GM12878 (cell line): ENCODE data around the gene STK35. TPM values are rescaled to one million over a fixed set of nuclear protein-coding genes. Genes with fewer than 3 reads are reported as not detected.

Experiments used
- ATAC-seq: fragments of 200-7000 bp; cut with Tn5 transposase; 3 replicates; pipeline ENCODE4 v1.9.1; 2020; ENCODE audit warnings: mild to moderate bottlenecking, moderate library complexity
- BruUV-seq: library from RNA; stranded (reverse); fragments of 400-500 nt; replicated peaks from 2 replicates; lab custom pipeline; 2021; lab: Mats Ljungman, UMichigan
- CTCF ChIA-PET: fragments of 300-600 bp; sonication (Branson Sonifier 250); formaldehyde crosslinking; extraction: SDS; loops from one replicate; lab custom pipeline; 2021; ENCODE audit warnings: inconsistent platforms; lab: Yijun Ruan, JAX
- POLR2A ChIA-PET: fragments of 350-600 bp; formaldehyde crosslinking; extraction: SDS; loops from one replicate; lab custom pipeline; 2021; ENCODE audit warnings: inconsistent platforms; lab: Charles Lee
- RAD21 ChIA-PET: fragments of 300-600 bp; sonication (Branson Sonifier 250); formaldehyde crosslinking; loops from one replicate; lab custom pipeline; 2023; ENCODE audit warnings: antibody characterized with exemption; ENCODE audit not compliant: unreplicated experiment; lab: Charles Lee
- SMC1A ChIA-PET: fragments of 300-600 bp; sonication (Branson Sonifier 250); formaldehyde crosslinking; loops from one replicate; lab custom pipeline; 2023; ENCODE audit not compliant: unreplicated experiment, uncharacterized antibody; lab: Charles Lee
- DNase-seq: peaks from one replicate; pipeline ENCODE4 v3.0.0-alpha.2; 2011; ENCODE audit warnings: low read depth, low spot score
- FAIRE-seq: peaks from 3 replicates; lab custom pipeline; 2011; peaks lifted over from hg19 to GRCh38; lab: Jason Lieb, UNC
- H2AFZ ChIP-seq: 2 replicates; pipeline ENCODE4 v1.6.0; 2011; ENCODE audit warnings: low read depth, low read length, control low read depth; ENCODE audit not compliant: control insufficient read depth
- H3K27ac ChIP-seq: 2 replicates; pipeline ENCODE4 v1.5.1; 2011; ENCODE audit warnings: control low read depth; ENCODE audit not compliant: control insufficient read depth, insufficient read depth
- H3K27me3 ChIP-seq, 2 experiments: replicated peaks in 1 of 2; 2 replicates each; pipeline versions ENCODE4 v1.6.0 to v1.6.1; 2011; ENCODE audit warnings: low read length in 1 of 2; ENCODE audit not compliant: control insufficient read depth in 2 of 2, insufficient read depth in 2 of 2
- H3K36me3 ChIP-seq, 2 experiments: 2 replicates each; pipeline ENCODE4 v1.5.1; 2011; ENCODE audit warnings: low read length in 1 of 2; ENCODE audit not compliant: control insufficient read depth in 2 of 2, insufficient read depth in 2 of 2
- H3K4me1 ChIP-seq: 2 replicates; pipeline ENCODE4 v1.6.1; 2011; ENCODE audit warnings: mild to moderate bottlenecking, low read length, moderate library complexity, mixed read lengths; ENCODE audit not compliant: control insufficient read depth, insufficient read depth
- H3K4me2 ChIP-seq: 2 replicates; pipeline ENCODE4 v1.6.0; 2011; ENCODE audit warnings: control low read depth; ENCODE audit not compliant: control insufficient read depth, insufficient read depth
- H3K4me3 ChIP-seq: fragments of 200-600 bp; sonication (generic); 2 replicates; pipeline ENCODE4 v1.5.1; 2016
- H3K79me2 ChIP-seq: 2 replicates; pipeline ENCODE4 v1.6.0; 2011; ENCODE audit warnings: low read length; ENCODE audit not compliant: control insufficient read depth, insufficient read depth
- H3K9ac ChIP-seq: 2 replicates; pipeline ENCODE4 v1.8.0; 2011; ENCODE audit warnings: low read length, control low read depth, mixed read lengths; ENCODE audit not compliant: control insufficient read depth, insufficient read depth
- H3K9me3 ChIP-seq: replicated peaks from 3 replicates; pipeline ENCODE4 v1.5.1; 2011; ENCODE audit warnings: mild to moderate bottlenecking, low read length; ENCODE audit not compliant: control insufficient read depth, insufficient read depth
- H4K20me1 ChIP-seq: 2 replicates; pipeline ENCODE4 v1.6.0; 2011; ENCODE audit not compliant: control insufficient read depth, insufficient read depth
- BACH1 ChIP-seq: fragments of 450-650 bp; IDR thresholded peaks from 2 replicates; pipeline ENCODE4 v1.6.1; 2017; ENCODE audit warnings: mild to moderate bottlenecking, borderline replicate concordance
- BHLHE40 ChIP-seq, 2 experiments: fragments of 450-650 bp in 1 of 2; IDR thresholded peaks; 2 replicates each; pipeline ENCODE4 v1.6.1; 2011 to 2017; ENCODE audit warnings: low read depth in 2 of 2, borderline replicate concordance in 1 of 2, improper control_type of control experiment in 1 of 2, low read length in 1 of 2, mild to moderate bottlenecking in 1 of 2
- CHD2 ChIP-seq: IDR thresholded peaks from 2 replicates; pipeline ENCODE4 v1.6.1; 2011; ENCODE audit warnings: low read depth, low read length, improper control_type of control experiment, borderline replicate concordance
- ESRRA ChIP-seq: IDR thresholded peaks from 2 replicates; pipeline ENCODE4 v1.6.1; 2012; ENCODE audit warnings: mild to moderate bottlenecking, low read length, improper control_type of control experiment
- GABPA ChIP-seq: IDR thresholded peaks from 2 replicates; pipeline ENCODE4 v1.6.1; 2014; ENCODE audit warnings: antibody characterized with exemption, low read depth, mild to moderate bottlenecking, inconsistent platforms
- HDAC2 ChIP-seq: fragments of 200-600 bp; sonication (generic); IDR thresholded peaks from 2 replicates; pipeline ENCODE4 v1.6.1; 2017
- IRF4 ChIP-seq: IDR thresholded peaks from 2 replicates; pipeline ENCODE4 v1.6.1; 2011; ENCODE audit warnings: low read depth, low read length
- KLF5 ChIP-seq: fragments of 450-650 bp; IDR thresholded peaks from 2 replicates; pipeline ENCODE4 v1.6.1; 2014; ENCODE audit warnings: mild to moderate bottlenecking; ENCODE audit not compliant: partially characterized antibody
- LARP7 ChIP-seq: fragments of 450-650 bp; IDR thresholded peaks from 2 replicates; pipeline ENCODE4 v1.6.1; 2017; ENCODE audit warnings: mild to moderate bottlenecking
- POLR2AphosphoS2 ChIP-seq: IDR thresholded peaks from 2 replicates; pipeline ENCODE4 v1.6.1; 2011; ENCODE audit warnings: low read depth, mild to moderate bottlenecking, low read length, improper control_type of control experiment, moderate library complexity
- RAD21 ChIP-seq: IDR thresholded peaks from 2 replicates; pipeline ENCODE4 v1.6.1; 2011; ENCODE audit warnings: mild to moderate bottlenecking, low read depth, low read length, moderate library complexity; ENCODE audit not compliant: insufficient read depth
- RFX5 ChIP-seq: IDR thresholded peaks from 2 replicates; pipeline ENCODE4 v1.6.1; 2011; ENCODE audit warnings: low read depth, low read length, improper control_type of control experiment
- WGBS: methylation state at CpG from one replicate; pipeline ENCODE4 v1.1.6; 2016; ENCODE audit warnings: low lambda C conversion rate; ENCODE audit not compliant: insufficient replicate concordance, insufficient coverage; ENCODE audit errors: missing lambda C conversion rate; 5-methylcytosine and 5-hydroxymethylcytosine counted together
- in situ Hi-C: fragments of 300-500 bp; cut with MboI; formaldehyde crosslinking; loops from 9 replicates; pipeline ENCODE4 v1.14.3; 2018; ENCODE audit warnings: mixed read lengths
- intact Hi-C: fragments of 100-400 bp; cut with micrococcal nuclease; formaldehyde crosslinking; loops from one replicate; pipeline ENCODE4 v1.14.2; 2022; ENCODE audit not compliant: unreplicated experiment
- polyA plus RNA-seq, 11 experiments: library from polyadenylated mRNA; depleted of rRNA in 4 of 11; unstranded in 6 of 11; stranded (reverse) in 5 of 11; fragments of >200 nt; fragmentation: Nextera tagmentation in 4 of 11; fragmentation: Illumina TruSeq in 1 of 11; extraction: Ambion mirVana in 4 of 11; extraction: Trizol in 1 of 11; gene quantifications; 1 replicate in 1 of 11; 2 replicates in 10 of 11; pipeline versions ENCODE4 v1.2.1 to v1.2.3, GENCODE V29; 2011 to 2016; ENCODE audit warnings: inconsistent platforms in 2 of 11, missing spikeins in 2 of 11, low read depth in 1 of 11
- total RNA-seq, 4 experiments: library from RNA; depleted of rRNA in 3 of 4; stranded (reverse); fragments of >200 nt in 3 of 4; fragmentation: Illumina TruSeq in 1 of 4; extraction: Trizol in 1 of 4; gene quantifications; 2 replicates each; pipeline versions ENCODE4 v1.2.1 to v1.2.3, GENCODE V29; 2013 to 2021
- TF ChIP-seq, protein P1 (sequence below): IDR thresholded peaks from 2 replicates; pipeline ENCODE4 v1.6.1; 2012; ENCODE audit warnings: mild to moderate bottlenecking, low read depth, low read length
- TF ChIP-seq, protein P2 (sequence below): fragments of 450-650 bp; IDR thresholded peaks from 2 replicates; pipeline ENCODE4 v1.6.1; 2017; ENCODE audit warnings: mild to moderate bottlenecking, moderate library complexity

Gene STK35
- total and polyA plus RNA-seq, 10 of the 15 experiments (the other 5 are each of a cell fraction or from before 2014, with no cell fraction given) = 2.9 to 19.4 (median 9.6) TPM

DNA sequence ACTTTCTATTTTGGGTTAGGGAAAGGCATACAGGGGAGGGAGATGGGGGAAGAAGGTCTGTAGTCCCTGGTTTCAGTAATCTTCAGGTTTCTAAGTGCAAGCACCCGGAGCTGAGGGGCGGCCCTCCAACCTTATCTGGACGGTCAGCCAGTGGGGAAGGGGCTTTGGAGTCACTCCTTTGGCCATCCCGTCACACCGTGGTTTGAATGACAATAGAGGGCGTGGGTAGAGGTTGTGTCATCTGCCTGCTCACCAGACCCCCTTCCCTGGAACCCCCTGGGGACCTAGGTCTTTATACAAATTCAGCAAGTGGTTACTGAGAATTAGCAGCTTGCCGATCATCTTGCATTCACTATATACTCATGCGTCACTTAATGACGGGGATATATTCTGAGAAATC is 29.1 kb downstream of the STK35 start:
- 85% methylated on average over 9 of the region's 9 CpGs for WGBS
- Histone ChIP-seq H3K9me3 (no peaks in the 10 kb centered on the region), H3K79me2 (peaks cover 7% of the 10 kb centered on the region; the same call in 1 of the 2 replicates), H2AFZ (no peak overlapping the region), H3K27me3 (no peaks in the 10 kb centered on the region), H3K36me3 (peaks cover 7 to 16% of the 10 kb centered on the region in 2 experiments; a peak in 3 of 4 replicates), H3K4me3 (no peak overlapping the region), H4K20me1 (no peaks in the 10 kb centered on the region; the same call in 1 of the 2 replicates), H3K27ac (no peak overlapping the region), H3K4me2 (no peak overlapping the region), H3K4me1 (no peaks in the 10 kb centered on the region; the same call in 1 of the 2 replicates), H3K9ac (no peak overlapping the region)
- intact Hi-C loops = no loop called here
- no TSS peak for BruUV-seq
- ATAC-seq = no peak
- no peak for DNase-seq
- no peak for FAIRE-seq
- SMC1A ChIA-PET = no interaction called here
- RAD21 ChIA-PET = no interaction called here
- TF ChIP-seq RFX5 (no peak), RAD21 (no peak), BHLHE40 (IDR thresholded peaks at IDR 0.05; ENCODE audit: borderline replicate concordance in 1 of 2, low read depth in 2 of 2, low read length in 1 of 2) (no peak), HDAC2 (no peak), ESRRA (no peak), BACH1 (no peak), POLR2AphosphoS2 (no peak), IRF4 (no peak), GABPA (no peak), CHD2 (no peak), LARP7 (no peak), KLF5 (no peak)
- TF ChIP-seq, protein P1, sequence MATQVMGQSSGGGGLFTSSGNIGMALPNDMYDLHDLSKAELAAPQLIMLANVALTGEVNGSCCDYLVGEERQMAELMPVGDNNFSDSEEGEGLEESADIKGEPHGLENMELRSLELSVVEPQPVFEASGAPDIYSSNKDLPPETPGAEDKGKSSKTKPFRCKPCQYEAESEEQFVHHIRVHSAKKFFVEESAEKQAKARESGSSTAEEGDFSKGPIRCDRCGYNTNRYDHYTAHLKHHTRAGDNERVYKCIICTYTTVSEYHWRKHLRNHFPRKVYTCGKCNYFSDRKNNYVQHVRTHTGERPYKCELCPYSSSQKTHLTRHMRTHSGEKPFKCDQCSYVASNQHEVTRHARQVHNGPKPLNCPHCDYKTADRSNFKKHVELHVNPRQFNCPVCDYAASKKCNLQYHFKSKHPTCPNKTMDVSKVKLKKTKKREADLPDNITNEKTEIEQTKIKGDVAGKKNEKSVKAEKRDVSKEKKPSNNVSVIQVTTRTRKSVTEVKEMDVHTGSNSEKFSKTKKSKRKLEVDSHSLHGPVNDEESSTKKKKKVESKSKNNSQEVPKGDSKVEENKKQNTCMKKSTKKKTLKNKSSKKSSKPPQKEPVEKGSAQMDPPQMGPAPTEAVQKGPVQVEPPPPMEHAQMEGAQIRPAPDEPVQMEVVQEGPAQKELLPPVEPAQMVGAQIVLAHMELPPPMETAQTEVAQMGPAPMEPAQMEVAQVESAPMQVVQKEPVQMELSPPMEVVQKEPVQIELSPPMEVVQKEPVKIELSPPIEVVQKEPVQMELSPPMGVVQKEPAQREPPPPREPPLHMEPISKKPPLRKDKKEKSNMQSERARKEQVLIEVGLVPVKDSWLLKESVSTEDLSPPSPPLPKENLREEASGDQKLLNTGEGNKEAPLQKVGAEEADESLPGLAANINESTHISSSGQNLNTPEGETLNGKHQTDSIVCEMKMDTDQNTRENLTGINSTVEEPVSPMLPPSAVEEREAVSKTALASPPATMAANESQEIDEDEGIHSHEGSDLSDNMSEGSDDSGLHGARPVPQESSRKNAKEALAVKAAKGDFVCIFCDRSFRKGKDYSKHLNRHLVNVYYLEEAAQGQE = no peak
- TF ChIP-seq, protein P2, sequence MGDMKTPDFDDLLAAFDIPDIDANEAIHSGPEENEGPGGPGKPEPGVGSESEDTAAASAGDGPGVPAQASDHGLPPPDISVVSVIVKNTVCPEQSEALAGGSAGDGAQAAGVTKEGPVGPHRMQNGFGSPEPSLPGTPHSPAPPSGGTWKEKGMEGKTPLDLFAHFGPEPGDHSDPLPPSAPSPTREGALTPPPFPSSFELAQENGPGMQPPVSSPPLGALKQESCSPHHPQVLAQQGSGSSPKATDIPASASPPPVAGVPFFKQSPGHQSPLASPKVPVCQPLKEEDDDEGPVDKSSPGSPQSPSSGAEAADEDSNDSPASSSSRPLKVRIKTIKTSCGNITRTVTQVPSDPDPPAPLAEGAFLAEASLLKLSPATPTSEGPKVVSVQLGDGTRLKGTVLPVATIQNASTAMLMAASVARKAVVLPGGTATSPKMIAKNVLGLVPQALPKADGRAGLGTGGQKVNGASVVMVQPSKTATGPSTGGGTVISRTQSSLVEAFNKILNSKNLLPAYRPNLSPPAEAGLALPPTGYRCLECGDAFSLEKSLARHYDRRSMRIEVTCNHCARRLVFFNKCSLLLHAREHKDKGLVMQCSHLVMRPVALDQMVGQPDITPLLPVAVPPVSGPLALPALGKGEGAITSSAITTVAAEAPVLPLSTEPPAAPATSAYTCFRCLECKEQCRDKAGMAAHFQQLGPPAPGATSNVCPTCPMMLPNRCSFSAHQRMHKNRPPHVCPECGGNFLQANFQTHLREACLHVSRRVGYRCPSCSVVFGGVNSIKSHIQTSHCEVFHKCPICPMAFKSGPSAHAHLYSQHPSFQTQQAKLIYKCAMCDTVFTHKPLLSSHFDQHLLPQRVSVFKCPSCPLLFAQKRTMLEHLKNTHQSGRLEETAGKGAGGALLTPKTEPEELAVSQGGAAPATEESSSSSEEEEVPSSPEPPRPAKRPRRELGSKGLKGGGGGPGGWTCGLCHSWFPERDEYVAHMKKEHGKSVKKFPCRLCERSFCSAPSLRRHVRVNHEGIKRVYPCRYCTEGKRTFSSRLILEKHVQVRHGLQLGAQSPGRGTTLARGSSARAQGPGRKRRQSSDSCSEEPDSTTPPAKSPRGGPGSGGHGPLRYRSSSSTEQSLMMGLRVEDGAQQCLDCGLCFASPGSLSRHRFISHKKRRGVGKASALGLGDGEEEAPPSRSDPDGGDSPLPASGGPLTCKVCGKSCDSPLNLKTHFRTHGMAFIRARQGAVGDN = no peak
- CTCF ChIA-PET = interaction anchor here (1.0 kb wide), 1 partner anchor 19 kb away, joined by 3 read pairs; no protein-coding TSS in a partner anchor
- in situ Hi-C loops = no loop called here
- POLR2A ChIA-PET = no interaction called here
